Colon (tissue), 2 donors: ENCODE measurements around the gene MDM1.

ENCODE experiments used
- FAIRE-seq: peaks from 2 replicates; lab custom pipeline; 2012; peaks lifted over from hg19 to GRCh38; lab: Jason Lieb, UNC
- donor health status: control.
- donor health status: control.

MDM1 gene

DNA sequence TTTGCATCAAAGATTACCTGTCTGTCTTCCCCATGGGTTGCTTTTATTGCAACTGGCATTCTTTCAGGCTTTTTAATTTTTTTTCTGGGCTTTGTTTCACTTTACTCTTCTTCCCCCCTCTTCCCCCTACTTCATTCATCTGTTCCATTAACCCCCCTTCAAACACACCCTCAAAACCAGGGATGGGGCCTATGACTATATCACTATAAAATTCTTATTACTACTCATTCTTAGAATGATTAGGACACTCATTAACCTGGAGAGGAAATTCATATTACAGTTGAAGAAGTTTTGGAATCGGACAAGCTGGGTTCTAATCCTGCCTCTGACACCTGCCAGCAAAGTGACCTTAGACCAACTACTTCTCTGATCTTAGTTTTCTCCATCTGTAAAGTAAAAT, 24.8 kb upstream of the MDM1 start:
- FAIRE-seq = no peak

DNA sequence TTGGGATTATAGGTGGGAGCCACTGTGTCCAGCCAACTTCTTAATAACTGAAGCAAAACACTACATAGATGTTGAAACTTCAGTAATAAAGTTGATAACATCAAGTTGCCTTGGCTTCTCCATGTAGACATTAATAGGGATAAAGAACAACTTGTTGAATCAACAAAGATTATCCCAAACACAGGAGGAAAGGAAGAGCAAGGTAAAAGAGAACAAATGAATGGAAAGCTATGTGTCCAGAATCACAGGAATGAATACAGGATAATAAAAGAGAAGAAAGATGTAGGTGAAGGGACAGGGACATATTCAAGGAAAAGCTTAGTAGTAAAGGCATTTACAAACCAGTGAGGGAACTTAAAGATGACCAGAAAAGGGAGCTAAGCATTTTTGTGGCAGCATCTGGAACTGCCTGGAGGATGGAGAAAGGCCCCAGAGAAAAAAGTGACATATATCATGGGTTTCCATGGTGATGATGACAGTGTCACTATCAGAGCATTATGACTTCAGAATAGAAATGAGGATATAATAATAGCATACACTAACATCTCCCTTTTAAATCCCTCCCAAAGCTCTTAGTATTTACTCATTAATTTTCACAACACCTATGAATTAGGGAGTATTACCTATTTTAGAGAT, 24.0 kb upstream of the MDM1 start:
- FAIRE-seq = no peak

DNA sequence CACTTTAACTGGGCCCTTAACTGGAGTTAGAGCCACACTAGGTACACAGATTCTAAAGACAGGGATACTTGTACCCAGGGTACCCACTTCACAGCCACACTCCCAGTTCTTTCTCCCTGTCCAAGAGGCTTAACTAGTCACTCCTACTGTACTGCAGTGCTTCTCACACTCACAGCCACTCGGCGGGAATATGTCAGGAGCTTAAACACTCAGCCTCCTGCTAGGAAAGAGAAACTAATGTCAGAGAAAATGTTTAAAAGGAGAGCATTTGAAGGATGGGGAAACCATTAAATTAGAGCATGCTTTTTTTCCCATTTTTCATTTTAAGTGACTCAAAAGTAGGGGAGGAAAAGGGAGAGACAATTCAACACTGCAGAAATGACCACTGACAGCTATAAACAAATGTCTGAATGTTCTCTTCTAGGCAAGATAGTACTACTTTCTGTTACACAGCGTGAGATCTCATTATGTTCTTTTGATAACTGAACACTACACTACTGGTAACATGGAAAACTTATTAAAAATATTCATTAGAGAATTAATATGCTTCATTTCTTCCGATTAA, 22.9 kb upstream of the MDM1 start:
- FAIRE-seq = no peak

DNA sequence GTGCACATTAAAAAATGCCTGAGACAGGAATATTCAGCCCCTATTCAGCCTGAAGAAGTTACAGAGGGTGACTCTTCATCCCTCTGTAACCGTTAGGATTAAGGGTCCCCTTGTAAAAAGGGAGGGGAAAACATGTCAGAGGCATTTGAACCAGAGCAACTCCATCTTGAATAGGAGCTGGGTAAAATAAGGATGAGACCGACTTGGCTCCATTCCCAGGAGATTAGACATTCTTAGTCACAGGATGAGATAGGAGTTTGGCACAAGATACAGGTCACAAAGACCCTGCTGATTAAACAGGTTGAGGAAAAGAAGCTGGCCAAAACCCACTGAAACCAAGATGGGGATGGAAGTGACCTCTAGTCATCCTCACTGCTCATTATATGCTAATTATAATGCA, 19.9 kb upstream of the MDM1 start:
- no peak for FAIRE-seq

DNA sequence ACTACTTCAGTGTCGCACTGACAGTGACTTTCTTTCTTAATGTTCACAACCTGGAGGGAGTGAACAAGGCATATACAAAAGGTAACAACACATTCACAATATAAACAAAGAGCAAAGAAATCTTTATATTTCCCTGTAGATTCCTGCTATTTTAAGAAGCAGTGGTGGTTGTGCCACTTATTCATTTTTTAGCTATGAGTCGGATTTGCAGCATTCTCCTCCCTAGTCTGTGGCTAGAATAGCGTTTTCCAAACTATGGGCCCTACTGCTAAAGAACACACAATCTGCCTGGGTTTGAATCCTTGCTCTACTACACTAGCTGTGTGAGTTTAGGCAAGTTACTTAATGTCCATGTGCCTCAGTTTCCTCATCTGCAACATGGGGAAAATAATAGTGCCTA, 18.6 kb upstream of the MDM1 start:
- no peak for FAIRE-seq

DNA sequence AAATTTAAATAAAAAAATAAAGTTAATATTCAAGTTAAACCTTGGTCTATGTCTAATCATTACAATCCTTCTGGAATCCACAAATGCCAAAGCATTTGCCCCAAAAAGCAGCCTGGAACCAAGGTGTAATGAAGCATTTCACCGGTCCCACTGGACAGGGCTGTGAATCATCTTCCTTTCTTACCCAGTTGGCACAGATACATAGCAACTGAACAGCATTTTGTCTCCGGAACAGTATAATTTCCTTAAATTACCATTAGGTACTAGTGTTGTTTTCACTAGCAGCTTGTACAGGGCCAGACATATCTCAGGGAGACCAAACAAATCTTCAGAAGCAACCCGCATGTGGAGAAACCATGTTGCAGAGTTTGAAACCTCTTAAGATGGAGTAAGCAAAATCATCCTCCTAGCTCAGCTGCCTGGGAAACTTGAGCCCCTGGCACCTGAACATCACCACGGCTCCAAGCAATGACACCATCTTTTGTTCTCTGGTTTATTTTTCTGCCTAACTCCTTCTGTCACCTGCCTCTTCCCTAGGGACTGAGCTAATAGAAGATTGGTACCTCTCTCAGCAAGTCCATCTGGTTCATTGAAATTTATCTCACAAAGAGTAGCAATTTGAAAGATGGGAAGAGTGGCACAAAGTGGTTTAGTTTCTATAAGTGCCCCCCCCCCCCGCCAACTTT, 17.9 kb upstream of the MDM1 start:
- FAIRE-seq = no peak

DNA sequence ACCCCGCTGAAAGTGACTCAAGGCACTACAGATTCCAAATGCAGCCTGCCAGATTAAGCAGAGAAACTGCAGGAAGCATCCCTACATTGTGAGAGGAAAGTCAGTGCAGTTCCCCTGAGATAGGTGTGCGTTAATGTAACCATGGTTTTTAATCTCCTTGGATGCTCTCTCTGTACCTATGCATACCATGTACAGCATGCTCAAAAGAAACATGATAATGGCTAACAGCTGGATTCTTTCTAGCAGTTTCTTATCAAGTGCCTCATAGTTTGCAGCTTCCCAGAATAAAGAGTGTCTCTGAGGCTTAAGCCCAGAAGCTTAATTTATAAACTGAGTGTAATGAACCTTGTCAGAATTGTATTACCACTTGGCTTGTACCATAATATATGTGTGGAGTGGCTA, 17.1 kb upstream of the MDM1 start:
- FAIRE-seq = no peak

DNA sequence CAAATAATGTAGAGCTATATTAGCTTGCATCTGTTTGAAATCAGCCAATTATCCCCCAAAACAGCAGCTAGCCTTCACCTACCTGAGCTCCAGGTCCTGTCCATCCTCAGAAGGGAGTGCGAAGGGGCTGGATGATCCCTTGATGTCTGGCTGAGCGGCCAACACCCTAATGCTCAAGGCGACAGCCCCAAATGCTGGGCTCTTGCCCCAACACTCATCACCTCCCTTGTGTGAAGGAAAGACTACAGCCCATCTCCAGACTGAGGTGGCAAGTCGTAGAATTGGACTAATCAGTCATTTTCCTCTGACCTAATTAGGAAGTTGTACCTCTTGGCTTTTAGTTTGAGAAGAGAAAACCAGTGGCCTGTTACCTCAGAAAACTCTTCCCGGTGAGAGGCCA, 16.3 kb upstream of the MDM1 start:
- FAIRE-seq = no peak

DNA sequence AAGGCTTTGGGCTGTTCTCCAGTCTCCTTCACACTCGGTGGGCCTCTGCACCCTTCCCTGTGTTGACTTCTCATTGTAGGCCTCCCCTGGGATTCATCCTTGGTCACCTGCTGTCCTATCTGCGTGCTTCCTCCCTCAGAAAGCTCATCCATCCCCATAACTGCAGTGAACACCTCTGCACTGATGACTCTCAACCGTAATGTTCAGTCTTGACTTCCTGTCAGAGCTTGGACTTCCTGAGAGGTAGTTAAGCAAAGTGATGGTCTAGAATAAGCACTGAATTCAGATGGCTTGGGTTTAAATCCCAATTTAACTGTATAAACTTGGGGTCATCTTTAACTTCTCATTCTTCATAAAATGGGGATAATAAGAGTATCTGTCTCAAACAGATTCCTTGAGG, 13.6 kb upstream of the MDM1 start:
- FAIRE-seq = no peak

DNA sequence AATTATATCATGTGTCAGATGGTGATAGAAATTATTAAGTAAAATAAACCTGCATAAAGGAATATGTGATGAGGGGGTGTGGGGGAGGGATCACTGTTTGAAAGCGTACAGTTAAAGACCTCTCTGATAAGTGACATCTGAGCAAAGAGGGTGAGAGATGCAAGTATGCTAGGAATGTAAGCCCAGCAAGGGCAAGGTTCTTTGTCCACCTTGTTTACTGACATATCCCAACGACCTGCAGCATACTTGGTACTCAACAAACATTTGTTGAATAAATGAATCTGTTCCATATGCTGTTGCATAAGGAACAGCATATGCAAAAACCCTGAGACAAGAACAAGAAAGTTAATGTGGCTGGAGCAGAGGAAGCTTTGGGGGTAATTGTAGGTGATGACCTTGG, 12.0 kb upstream of the MDM1 start:
- no peak for FAIRE-seq

DNA sequence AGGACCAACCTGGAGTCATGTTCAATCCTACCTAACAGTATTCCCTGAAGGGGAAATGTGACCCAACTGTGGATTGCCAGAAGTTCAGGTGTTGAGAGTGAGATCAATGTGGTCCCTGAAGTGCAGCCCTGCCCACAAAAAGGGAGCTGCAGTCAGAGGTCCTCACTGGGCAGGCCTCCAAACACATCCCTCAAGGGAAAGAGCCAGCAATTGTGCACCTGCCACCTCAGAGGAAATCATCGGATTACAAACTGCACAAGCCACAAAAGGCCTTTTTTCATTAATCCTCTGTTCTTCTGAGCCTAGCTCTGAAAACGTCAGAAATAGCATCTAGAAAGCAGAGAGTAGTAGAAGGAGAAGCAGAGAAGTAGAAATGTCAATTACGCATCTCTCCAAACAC, 10.8 kb upstream of the MDM1 start:
- no peak for FAIRE-seq

DNA sequence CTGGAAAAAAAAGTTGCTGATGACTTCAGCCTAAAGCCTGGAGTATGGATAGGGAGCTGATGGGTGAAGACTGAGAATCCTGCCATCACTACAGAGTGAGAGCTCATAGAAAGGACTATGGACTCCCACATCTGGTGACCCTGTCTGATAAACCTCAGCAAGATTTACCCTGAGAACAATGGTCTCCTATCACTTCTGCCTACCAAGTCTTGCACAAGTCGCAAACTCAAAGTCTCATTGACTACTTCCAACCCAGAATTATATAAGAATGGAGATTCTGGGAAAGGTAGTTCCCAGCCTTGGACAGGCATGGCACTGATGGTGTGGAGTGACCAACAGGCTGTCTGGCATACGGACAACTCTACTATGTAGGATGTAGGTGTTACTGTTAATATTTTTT, 9.7 kb upstream of the MDM1 start:
- FAIRE-seq = no peak

DNA sequence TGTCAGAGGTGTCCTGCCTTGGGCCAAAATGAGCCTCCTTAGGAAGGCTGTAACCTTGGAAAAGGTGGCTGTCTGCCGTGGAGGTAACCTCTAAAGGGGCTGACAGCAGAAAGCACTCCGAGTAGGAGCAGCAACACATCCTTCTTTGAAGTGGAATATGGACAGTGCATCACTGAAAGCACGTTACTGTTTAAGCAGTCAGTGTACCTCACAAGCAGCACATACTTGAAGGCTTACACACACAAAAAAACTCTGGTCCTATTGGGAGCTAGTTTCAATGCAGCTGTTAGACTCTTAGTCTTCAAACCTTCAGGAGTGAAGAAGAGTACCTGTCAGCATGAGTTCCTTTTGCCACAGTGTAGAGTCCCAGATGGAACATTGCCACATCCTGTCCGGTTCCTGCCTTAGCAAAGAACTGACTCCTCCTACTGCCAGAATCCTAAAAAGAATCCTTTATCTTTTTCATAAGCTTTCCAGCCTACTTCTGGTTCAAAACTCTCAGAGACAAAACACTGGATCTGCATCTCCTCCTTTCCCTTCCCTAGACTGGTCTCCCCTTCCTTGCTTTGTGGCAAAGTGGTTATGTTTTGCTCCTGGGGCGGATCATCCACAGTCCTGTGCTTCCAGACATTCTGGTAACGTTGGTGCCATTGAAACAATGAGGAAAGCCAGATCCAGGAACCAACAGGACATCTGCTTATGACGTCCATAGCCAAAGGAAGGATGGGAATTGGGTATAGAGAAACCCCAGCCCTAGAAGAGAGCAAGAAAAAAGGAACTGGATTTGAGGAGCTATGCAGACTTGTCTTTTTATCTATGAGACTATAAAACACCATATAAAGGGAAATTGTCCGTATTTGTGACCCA, 8.5 kb upstream of the MDM1 start:
- no peak for FAIRE-seq

DNA sequence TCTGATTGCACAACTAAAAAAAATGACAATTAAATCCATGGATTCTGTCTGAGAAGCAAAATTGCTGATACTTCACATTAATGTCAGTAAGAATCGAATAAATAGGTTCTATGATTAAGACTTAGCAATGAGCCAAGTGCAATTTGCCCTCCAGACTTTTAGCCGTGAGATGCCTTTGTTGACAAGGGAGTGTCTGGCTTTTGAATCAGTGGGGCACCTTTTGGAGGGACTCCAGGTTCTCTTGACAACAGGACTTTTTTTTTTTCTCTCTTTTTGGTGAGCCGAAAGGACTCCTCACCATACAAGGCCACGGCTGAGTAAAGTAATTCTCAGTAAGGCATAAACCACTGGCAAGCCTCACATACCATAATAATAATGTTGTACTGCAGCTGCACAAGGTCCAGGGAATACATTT, 4.7 kb upstream of the MDM1 start:
- no peak for FAIRE-seq

DNA sequence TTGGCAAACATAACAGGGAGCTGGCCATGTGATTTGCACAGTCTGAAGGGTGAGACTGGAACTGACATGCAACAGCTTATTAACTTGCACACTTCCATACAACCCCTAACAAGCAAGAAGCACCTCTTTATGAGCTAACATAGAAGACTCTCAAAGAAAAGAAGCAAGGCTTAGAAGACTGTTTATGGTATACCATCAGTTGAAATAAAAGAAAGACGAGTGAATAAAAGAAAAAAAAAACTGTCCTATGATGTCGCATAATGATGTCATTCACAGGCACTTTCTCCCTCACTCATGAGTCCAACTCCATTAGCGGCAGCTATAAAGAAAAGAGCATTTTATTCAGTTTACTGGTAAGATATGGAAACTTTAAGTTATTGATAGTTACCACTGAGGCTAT, 3.3 kb upstream of the MDM1 start:
- no peak for FAIRE-seq

DNA sequence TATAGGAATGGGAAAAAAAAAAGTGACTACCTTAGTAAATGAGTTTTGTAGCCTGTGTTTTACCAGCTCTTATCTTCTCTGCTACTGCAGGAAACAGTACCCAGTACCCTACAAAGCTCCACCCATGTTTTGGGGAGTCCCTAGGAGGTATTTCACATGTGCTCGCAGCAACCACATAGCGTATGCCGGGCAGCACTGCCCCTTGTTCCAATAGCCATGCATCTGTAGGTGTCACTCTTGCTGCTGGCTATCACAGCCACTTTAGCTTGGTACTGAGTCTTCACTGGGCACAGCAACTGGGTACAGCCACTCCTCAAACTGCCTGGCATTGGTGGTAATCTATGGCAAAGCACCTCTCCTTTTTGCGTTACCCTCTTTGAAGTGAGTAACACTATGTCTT, 2.0 kb upstream of the MDM1 start:
- no peak for FAIRE-seq

DNA sequence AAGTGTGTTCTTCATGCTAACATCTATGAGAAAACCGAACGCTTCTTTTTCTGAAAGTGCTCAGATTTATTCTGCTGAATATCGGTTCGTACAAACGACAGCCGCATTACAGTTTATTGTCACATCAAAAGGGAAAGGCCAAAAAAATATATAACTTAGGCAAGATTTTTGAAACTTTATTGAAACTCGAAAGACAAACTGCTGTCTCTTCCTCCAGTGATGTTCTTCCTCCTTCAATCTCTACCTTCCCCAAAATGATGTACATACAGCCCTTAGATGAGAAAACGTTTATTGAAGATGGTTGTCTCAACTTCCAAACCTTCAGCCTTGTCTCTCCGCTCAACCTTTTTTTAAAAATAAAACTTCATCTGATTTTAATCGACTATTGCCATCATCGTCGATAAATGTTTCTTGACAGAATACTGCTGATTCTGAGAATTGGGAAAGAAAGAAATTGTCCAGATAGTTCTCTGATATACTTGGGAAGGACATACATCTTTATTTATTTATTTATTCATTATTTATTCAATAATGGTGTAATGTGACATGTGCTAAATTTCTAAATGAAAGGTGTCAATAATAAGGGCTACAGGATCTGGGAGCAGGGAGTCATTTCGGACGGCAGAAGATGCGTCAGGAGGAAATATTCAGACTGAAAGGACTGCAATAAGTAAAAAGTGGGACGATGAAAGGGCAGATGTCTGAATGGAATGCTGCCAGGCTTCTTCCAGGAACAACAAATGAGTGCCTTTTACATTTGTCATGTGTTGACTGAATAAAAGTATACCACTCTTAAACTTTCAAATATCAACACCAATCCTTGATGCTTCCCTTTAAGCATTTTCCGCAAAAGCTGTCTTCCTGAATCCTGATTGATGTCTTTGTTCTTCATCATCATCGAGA, 817 bp upstream of the MDM1 start:
- no peak for FAIRE-seq

DNA sequence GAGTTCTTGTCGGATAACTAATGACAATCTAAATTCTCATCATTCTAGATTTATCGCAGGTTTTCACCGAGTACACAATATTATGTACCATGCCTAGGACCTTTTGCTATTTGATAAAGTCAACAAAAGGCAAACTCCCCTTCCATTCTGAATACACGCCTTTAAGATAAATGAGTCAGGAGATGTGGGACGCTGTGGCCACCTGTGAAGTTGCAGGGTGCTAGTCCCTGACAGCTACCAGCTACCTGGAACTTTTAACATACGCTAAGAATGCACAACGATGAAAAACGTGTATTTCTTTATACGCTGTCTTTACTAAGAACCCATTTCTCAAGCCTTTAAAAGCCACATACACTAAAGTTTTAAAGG, 678 bp downstream of the MDM1 start:
- FAIRE-seq = no peak

DNA sequence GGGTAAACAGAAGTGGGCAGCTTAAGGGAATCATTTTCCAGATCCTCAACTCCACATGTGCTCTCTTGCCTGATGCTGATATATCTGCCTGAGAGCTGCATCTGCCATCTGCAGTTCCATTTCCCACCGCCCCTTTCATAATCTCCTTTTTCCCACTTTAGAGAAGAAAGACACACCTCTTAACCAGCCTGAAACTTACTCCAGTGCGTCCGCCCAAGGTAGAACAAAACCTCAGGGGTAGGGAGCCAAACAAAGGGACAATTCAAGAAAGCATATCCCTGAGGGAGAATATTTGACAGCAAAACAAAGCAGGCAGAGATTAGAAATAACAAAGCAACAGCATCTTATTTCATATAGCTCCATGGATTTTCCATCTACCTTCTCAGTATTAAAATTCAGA, 4.3 kb downstream of the MDM1 start:
- no peak for FAIRE-seq

DNA sequence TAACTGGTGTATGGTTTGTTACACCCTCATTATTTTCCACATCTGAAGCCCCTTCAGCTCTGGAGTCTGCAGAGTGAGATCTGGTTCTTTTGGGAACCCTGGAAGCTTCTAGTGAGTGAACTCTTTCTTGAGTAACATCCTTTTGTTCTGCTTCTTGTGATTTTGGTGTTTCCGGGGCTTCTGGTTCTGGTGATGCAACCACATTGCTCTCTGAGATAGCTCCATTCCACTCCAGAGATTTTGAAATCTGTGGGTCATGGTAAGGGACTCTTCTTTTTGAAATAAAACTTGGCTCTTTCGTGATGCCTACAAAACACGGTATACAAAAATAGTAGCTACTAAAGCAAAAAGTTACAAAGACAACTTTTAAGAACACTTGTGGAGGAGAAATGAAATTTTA, 5.4 kb downstream of the MDM1 start:
- no peak for FAIRE-seq

DNA sequence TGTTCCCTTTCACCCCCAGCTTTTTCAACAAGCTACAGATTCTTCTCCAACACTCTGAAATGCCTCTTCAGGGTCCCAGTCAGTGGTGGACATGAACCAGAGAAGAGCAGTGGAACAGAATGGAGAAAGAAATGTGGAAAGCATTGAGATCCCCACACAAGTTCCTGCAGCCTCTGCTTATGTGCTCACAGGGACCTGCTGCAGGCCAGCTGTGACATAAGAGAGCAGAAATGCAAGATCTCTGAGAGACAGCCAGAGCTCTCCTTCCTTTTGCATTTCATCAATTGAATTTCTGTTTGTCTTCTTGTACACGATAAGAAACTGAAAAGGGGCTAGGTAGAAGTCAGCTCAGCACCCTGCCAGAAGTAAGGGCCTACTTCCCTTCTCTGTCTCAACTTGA, 6.2 kb downstream of the MDM1 start:
- FAIRE-seq = no peak

DNA sequence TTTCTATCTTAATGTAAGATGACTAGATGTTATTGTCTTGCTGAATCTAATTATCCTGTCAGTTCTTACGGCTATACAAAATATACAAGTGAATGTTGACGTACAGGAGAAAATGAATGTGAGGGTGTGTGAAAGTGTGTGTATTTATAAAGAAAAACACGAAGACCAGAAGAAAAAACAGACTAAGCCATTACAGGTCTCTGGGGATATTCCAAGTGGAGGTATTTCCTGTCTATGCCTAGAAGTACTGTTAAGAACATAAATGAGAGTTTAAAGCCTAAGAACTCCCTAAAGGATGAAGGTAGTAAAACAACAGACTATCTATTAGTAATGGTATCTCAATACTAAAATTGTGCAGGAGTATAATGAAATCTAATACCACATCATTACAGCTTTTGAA, 7.6 kb downstream of the MDM1 start:
- no peak for FAIRE-seq
